Stimulated activated CD8-positive, alpha-beta memory T cell treated with anti-CD3 and anti-CD28 coated beads, Interleukin-12 subunit alpha, Interleukin-12 subunit beta, amount 100 ng/mL, for 1 hour (primary cell): ENCODE measurements around the gene ZBTB21.

Source experiments
- DNase-seq: peaks from one replicate; pipeline ENCODE4 v3.0.0-alpha.2; 2020; ENCODE audit warnings: low read depth

ZBTB21 gene

GRCh38 chr21:42009831-42010506 lies at the start of gene ZBTB21:
TSS of gene ZBTB21 (minus strand) at chr21:42010360. CDS start at chr21:41994095, 16,265 bp downstream.
- peak; percentile 98 for DNase-seq

DNA sequence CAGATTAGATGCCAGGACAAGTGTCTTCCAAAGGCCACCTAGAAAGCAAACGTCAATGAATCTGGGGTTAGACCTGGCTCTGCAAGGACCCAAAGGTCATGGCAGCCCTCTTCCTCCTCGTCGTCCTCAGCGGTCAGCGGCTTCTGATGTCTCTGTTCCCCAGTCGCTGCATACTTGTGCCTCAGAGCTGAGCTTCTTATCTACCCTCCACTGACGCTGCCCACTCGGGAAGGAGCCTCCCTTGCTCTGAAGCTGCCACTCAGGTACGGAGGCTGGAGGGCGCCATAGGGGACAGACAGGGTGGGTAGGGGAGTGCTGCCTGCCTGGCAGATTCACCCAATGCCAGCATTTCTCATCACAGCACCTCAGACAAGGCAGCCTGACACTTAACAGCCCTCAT lies 49.6 kb upstream of the ZBTB21 start:
- no peak for DNase-seq

DNA sequence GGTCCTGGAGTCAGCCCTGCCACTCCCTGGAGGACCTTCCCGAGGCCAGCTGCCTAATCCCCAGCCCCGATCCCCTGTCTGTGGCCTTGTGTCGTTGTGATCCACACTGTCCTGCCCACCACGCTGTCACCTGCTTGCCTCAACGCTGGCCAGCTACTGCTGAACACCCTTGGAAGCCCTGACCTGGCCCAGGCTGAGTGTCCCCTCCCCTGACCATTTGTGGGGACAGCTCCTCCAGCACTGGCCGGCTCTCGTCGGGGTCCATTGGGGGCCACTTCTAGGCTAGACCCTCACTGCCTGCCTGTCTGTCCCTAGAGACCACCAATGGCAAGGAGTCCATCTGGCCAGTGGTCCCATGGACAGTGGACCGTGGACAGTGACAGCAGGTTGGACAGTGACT lies 49.0 kb upstream of the ZBTB21 start:
- DNase-seq: no peak

DNA sequence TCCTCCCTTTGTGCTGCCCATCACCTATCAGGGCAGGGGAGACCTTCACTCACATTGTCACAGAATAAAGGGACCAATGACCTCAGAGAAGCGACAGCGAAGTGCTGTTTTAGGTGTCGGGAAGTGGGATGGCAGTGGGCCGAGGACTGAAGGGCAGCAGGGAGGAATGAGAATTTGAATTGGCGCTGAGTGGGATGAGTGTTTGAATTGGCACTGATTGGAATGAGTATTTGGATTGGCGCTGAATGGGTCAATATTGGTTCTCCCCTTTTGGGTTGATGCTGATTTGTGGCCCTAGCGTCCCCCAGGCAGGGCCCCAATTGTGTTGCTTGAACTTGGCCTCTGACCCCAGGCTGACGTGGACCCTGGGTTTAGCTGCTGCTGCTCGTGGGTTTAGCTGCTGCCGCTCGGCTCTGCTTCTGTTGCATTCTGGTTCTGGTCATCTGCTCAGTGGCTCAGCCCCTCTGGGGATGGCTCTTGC lies 48.5 kb upstream of the ZBTB21 start:
- no peak for DNase-seq

DNA sequence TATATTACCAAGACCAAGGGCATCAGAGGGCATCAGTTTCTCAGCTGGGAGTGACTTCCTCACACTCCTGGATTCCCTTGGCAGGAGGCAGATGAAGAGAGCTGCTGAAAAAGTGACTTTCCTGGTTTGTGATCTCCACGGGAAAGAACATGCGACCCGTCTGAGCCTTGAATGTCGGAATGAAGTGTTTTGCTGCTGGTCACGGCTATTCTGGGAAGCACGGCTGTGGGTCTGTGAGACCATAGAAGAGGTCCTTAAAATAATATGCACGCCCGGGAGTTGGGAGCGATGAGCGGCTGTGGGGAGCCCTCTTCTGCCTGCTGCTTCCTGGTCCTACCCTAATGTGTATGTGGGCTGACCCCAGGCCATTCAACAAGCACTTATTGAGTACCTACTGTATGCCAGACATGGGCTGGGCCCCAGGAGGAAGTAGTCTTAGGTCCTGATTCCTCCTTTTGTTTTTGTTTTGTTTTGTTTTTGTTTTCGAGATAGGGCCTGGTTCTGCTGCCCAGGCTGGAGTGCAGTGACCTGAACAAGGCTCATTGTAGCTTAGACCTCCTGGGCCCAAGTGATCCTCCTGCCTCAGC lies 47.8 kb upstream of the ZBTB21 start:
- no peak for DNase-seq

DNA sequence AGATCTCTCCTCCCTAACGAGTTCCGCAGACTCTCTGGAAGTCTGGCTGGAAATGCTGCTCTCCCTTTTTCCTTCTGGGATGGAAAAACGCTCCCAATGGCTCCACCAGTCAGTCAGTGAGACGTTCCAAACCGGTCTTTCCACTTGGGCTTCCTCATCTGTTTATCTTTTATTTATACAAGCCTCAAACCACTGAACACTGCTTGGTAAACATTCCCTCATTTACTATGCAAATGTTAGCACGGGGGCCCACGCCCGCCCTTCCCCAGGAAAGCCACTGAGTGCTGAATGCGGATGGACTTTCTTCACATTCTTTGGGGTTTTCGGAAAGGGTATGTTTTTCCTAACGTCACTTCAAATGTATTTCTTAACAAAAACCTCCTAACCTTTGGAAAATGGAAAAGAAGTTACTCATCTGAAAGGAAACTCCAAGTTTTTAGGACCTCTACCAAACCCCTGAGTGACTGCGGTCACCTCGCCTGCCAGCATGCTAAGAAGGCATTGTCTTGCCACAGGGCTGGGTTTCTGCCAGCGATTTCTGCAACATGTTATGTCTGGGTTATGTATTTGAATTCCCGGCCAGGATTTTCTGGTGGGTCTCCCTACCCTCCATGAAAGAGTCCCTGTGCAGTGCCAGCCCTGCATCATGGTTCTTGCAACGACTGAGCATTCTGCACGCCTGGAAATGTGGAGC lies 47.0 kb upstream of the ZBTB21 start:
- no peak for DNase-seq

GRCh38 chr21:42056468-42056867 lies 46.3 kb upstream of the ZBTB21 start:
- DNase-seq: no peak

- DNase-seq: no peak
These were observed 45.3 kb upstream of the ZBTB21 start for GRCh38 chr21:42055425-42055824.

GRCh38 chr21:42051788-42052187 lies 41.6 kb upstream of the ZBTB21 start:
- no peak for DNase-seq

DNA sequence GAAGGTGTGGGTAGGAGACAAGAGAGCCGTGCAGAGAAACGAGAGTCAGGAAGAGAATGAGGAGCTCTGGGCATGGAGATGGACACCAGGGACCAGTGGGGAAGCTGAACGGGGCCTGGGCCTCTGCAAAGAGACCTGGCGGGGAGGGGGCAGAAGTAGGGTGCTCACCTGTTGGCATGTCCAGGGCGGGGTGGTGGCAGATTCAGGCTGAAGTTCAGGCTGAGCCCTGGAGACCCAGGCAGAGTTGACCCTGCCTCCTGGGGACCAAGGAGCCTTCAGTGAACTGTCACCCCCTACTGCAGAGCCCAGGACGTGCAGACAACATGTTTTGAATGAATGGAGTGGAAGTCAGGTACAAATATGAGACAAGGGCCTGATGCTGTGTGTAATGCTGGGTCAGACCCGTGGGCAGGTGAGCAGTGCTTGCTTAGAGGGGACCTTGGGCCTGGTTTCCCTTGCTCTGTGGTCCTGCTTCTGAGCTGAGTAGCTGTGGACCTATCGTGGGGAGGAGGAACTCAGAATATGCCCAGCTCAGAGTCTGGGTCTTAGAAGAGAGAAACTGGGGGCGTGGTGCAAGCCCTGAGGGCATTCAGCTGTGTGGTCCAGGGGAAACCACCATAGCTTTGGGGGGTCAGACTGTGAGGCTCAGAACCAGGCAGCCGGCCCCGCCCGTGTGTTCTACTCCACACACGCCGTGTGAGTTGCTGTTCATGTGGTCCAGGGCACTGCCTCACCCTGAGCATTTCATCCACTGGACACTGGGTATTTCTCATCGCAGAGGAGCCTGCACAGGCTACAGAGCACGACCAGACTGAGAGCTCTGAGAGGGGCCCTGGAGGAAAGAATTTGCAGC lies 39.6 kb upstream of the ZBTB21 start:
- no peak for DNase-seq

DNA sequence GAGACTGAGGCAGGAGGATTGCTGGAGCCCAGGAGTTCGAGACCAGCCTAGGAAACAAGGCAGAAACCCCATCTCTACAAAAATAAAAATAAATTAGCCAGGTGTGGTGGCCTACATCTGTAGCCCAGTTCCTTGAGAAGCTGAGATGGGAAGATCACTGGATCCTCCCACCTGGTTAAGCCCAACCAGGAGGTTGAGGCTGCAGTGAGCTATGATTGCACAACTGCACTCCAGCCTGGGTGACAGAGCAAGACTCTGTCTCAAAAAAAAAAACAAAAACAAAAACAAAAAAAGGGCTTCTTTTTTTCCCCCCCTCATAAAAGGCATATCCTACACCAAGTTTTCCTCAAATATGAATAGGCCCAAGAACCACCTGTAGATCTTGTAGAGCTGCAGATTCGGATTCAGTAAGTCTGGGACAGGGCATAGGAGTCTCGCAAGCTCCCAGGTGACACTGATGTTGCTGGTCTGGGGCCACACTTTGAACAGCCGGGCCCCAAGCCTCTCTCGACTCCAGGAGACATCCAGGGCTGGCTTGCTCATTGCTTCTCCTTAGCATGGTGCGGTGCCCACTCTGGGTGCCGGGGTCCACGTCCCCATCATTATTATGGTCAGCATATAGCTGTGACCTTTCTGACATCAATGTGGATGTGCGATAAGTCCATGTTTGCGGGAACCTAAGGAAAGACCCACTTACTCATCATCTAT lies 38.9 kb upstream of the ZBTB21 start:
- DNase-seq: no peak

DNA sequence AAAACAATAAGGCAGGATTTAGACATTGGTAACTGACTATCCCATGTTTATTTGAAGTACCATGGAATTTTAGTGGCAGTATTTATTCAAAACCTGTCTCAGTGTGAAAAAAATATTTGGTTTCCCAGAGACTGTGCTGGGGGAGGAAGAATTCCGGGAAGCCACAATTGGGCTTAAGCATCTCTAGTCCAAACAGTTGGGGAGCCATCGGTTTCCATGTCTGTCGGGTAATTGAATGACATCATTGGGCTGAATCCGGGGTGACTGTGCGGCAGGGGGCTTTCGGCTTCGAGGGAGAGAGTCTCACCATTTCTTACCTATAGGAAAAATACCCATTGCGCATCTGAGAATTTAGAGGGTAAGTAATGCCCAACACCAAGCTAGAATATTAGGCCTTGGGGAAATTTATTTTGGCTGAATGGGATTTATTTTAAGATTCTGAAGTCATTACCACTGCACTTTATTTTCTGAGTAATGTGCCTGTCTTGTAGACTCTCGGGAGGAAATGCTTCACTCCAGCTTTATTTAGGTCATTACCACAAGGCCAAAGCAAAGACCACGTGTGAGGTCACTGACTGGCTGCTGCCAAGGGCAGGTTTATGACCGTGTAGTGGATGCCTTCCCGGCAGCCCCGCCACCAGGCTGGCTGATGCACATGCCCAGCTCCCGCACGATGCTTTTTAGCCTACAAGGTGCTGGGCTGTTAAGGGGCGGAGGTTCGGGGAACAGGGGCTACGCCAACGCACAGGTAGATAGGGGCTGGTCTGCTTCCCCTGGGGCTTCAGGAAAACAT lies 37.9 kb upstream of the ZBTB21 start:
- DNase-seq: no peak

GRCh38 chr21:42044871-42045495 lies 34.8 kb upstream of the ZBTB21 start:
- DNase-seq: no peak

- DNase-seq: no peak
These were observed 33.8 kb upstream of the ZBTB21 start for GRCh38 chr21:42043961-42044360.

- no peak for DNase-seq
These were observed 33.2 kb upstream of the ZBTB21 start for GRCh38 chr21:42043201-42043895.

DNA sequence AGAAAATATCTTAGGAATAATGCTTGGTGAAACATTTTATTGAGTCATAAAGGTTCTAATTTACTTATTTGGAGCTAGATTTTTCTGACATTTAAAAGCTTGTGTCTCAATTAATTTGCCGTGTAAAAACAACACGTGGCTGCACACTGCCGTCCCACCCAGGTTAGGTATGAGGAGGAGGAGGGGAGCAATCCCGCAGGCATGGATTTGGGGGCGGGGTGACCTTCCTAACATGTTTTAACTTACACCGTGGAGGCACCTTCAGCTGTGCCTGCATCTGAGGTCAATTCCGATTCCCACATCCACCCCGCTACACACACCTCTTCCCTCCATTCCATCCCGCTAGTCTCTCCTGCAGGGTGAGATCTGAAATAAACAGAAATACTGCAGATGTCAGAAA lies 32.5 kb upstream of the ZBTB21 start:
- no peak for DNase-seq

DNA sequence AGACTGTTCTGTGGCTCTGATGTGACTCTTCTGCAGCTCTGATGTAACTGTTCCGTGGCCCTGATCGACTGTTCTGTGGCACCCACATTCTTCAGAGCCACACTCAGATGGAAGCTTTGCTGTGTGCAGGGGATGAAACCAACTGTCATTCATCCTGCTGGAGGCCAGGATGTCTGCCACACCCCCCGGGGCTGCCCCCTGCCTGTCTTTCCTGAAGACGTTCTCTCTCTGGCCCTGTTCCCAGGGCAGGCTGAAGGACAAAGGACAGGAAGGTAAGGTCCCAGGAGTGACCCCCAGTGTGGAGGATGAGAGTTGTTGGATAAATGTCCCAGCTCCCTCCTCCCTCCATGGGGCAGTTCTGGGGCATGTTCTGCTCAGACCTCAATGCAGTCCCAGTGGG lies 31.6 kb upstream of the ZBTB21 start:
- DNase-seq: no peak

DNA sequence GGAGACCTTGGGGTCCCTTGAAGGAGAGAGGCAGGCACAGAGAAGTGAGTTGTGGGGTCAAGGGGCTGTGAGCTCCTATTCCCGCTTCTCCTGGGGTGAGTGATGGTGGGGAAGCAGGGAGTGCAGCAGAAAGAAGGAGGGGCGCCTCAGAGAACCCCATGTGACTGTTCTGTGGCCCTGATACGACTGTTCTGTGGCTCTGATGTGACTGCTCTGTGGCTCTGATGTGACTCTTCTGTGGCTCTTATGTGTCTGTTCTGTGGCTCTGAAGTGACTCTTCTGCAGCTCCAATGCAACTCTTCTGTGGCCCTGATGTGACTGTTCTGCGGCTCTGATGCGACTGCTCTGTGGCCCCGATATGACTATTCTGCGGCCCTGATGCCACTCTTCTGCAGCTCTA lies 31.1 kb upstream of the ZBTB21 start:
- DNase-seq: no peak

- DNase-seq: no peak
These were observed 30.4 kb upstream of the ZBTB21 start for GRCh38 chr21:42040411-42041180.
